GM18868 (cell line): ENCODE measurements around the gene MGAT5B.
"Not testable (repeated sequence)": the region's sequence is repeated elsewhere in the genome, so short reads cannot be mapped to it uniquely, and the experiment has no call there.

ENCODE experiments used
- ATAC-seq: cut with Tn5 transposase; IDR thresholded peaks from one replicate; pipeline ENCODE4 v1.9.1; 2021; ENCODE audit warnings: mild to moderate bottlenecking, moderate library complexity; ENCODE audit not compliant: unreplicated experiment

MGAT5B gene

DNA sequence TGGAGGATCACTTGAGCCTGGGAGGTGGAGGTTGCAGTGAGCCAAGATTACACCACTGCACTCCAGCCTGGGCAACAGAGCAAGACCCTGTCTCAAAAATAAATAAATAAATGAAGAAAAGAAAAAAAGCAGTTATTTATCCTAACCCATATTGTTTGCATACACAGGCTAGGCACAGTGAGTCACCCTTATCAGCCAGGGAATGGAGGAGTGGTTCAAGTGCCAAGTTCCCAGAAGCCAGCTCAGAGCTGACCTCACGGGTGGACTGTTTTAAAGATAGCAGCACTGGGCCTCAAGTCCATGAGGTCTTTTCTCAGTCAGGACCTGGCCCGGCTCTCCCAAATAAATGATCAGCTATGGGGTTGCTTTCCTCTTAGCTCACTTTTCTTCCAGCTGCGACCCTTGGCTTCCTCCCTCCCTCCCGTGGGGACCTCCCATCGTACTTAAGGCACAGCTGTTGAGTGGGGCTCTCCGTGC is 22.6 kb upstream of the MGAT5B start:
- no peak for ATAC-seq

- no peak for ATAC-seq
These were observed 21.2 kb upstream of the MGAT5B start for GRCh38 chr17:76847031-76847430.

DNA sequence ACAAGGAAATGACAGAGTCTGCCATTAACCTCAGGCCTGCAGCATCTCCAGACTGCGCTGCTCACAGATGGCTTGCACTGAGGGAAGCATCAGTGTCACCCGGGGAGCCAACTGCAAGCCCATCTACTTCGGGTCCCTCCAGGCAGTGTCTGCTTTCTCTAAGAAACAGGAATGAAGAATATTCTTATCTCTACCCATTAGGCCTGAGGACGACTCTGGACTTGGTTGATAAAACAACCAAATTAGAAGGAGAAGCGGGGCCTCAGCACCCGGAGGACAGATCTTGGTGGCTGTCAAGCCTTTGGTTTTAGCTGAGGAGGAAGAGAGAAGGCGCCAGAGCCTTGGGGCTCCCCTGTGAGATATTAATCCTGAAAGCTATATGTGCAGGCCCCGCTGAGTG is 19.5 kb upstream of the MGAT5B start:
- ATAC-seq = no peak

GRCh38 chr17:76849160-76849559 is 19.0 kb upstream of the MGAT5B start:
- ATAC-seq = not testable (repeated sequence)

DNA sequence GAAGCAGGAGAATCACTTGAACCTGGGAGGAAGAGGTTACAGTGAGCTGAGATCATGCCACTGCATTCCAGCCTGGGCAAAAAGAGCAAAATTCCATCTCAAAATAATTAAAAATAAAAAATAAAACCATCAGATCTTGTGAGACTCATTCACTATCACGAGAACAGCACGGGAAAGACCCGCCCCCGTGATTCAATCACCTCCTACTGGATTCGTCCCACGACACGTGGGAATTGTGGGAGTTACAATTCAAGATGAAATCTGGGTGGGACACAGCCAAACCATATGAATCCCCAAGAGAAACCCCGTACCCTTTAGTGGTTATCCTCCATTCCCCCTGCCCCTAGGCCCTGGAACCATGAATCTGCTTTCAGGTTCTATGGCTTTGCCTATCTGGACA is 15.4 kb upstream of the MGAT5B start:
- no peak for ATAC-seq

- ATAC-seq = no peak
These were observed 13.1 kb upstream of the MGAT5B start for GRCh38 chr17:76855105-76855504.

DNA sequence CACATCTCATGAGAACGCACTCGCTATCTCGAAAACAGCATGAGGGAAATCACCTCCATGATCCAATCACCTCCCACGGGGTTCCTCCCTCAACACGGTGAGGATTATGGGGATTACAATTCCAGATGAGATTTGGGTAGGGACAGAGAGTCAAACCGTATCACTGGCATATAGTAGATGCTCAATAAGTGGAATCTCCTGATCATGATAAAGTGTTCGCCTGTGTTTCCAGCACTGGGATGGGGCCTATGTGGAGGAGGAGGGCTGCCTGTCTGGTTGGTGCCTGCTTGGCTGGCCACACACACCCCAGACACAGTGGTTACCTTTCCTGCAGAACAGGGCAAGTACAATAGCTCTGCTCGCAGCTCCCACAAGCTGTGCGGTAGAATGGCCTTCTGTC is 6.1 kb upstream of the MGAT5B start:
- no peak for ATAC-seq

- no peak for ATAC-seq
These were observed 5.7 kb upstream of the MGAT5B start for GRCh38 chr17:76862494-76862893.

DNA sequence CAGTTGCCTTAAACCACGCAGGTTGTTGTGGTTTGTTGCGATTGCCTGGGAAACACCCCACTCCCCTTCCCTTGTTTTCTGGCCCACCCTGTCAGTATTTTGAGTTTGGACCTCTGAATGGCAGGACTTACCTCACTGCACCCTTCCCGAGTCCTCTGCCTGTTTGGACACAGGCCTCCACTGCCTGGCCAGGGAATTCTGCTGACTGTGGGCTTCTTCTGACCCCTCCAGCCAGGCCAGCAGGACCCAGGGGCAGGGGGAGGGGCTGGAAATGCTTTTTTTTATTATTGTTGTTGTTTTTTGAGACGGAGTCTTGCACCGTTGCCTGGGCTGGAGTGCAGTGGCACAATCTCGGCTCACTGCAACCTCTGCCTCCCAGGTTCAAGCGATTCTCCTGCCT is 4.2 kb upstream of the MGAT5B start:
- no peak for ATAC-seq

DNA sequence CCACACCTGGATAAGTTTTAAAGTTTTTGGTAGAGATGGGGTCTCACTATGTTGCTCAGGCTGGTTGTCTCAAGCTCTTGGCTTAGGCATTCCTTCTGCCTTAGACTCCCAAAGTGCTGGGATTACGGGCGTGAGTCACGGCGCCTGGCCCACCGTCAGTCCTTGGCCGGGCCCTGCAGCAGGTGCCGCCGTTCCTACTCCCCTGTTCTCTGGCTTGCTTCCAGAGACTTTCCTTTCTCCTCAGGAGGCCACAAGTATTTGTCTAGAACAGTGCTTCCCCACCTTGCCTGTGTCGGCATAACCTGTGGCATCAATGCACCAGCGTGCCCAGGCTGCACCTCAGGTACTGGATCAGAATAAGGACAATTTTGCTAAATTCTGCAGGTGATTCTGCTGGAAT is 3.0 kb upstream of the MGAT5B start:
- no peak for ATAC-seq

DNA sequence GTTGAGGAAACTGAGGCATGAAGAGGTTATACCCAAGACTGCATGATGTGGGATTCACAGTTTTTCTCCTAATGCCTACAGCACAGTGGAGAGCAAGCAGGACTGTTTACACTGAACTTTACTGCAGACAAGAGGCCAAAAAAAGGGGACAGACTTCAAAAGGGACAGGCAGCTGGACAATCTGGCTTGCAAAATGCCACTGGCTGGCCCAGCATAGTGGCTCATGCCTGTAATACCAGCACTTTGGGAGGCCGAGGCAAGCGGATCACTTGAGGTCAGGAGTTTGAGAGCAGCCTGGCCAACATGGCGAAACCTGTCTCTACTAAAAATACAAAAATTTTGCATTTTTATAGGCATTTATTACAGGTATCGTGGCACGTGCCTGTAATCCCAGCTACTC is 2.0 kb upstream of the MGAT5B start:
- no peak for ATAC-seq

- ATAC-seq = no peak
These were observed 1.2 kb upstream of the MGAT5B start for GRCh38 chr17:76866774-76867577.

- no peak for ATAC-seq
These were observed 527 bp upstream of the MGAT5B start for GRCh38 chr17:76867578-76868175.

DNA sequence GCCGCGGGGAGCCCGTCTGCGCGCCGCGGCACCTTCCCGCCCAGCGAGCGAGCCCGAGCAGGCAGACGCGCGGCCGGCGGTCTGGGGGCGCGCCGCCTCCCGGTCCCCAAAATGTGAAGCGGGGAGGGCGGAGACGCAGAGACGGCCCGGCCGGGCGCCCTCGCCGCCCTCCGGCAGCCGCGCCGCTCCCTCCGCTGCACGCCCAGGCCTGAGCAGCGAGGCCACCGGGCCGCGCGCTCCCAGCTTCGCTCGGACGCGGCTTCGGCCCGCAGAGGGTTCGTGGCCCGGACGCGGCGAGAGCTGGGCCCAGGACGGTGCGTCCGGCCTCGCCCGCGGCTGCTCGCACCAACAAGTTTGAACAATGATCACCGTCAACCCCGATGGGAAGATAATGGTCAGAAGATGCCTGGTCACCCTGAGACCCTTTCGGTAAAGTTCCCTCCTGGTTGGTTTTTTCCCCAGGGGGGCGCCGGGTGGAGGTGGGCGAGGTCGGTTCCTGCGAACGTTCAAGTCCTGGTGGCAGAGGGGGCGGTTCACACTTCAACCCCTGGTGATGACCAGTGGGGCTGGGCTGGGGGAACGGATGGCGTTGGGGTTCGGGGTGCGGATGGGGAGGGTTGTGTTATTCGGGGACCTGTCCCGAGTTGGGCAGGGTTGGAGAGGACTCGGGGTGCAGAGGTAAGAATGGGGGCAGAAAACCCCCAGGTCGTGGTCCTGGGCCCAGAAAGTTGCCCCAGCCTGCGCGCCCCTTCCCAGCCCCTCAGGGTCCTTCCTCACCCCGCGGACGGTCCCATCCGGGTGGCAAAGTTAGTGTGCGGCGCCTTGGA is 678 bp downstream of the MGAT5B start:
- no peak for ATAC-seq

- ATAC-seq = no peak
These were observed 1.5 kb downstream of the MGAT5B start for GRCh38 chr17:76869496-76870376.

- ATAC-seq = no peak
These were observed 2.1 kb downstream of the MGAT5B start for GRCh38 chr17:76870377-76870714.

GRCh38 chr17:76871668-76872067 is 3.5 kb downstream of the MGAT5B start:
- no peak for ATAC-seq

DNA sequence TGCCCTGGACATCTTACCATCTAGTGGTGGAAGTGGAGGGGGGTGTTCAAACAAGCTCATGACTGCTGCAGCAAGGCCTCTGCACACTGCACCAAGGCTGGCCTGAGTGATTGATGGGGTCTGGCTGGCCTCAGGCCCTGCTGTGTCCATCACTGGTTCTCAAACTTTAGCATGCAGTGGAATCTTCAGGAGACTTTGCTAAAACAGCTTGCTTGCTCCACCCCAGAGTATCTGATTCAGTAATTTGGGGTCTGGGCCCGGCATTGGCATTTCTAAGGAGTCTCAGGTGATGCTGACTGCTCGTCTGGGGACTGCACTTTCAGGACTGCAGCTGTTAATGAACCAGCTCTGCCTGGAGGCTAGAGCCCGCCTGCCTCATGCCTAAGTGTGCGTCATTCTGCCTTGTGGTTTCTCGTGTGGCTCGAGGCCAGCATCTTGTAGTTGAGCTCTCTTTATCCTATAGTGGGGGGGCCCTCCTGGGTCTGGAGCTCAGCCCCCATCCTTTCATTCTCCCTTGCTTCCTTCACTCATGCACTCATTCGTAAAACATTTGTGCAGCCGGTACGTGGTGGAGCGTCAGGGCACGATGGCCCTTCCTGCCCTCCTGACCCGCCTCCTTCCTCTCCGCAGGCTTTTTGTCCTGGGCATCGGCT is 4.1 kb downstream of the MGAT5B start:
- no peak for ATAC-seq

- no peak for ATAC-seq
These were observed 4.6 kb downstream of the MGAT5B start for GRCh38 chr17:76872874-76873221.

- no peak for ATAC-seq
These were observed 5.7 kb downstream of the MGAT5B start for GRCh38 chr17:76873856-76874255.
